IMR-90 (cell line): ENCODE measurements around the gene HYPK.

Experiments
- CEBPB ChIP-seq: IDR thresholded peaks from 2 replicates; pipeline ENCODE4 v1.6.1; 2012; ENCODE audit warnings: low read depth, low read length, improper control_type of control experiment
- MAFK ChIP-seq: IDR thresholded peaks from 2 replicates; pipeline ENCODE4 v1.6.1; 2012; ENCODE audit warnings: low read depth, low read length, improper control_type of control experiment
- MAZ ChIP-seq: IDR thresholded peaks from 2 replicates; pipeline ENCODE4 v1.6.1; 2012; ENCODE audit warnings: low read depth, mild to moderate bottlenecking, low read length, improper control_type of control experiment, moderate library complexity, borderline replicate concordance
- NFE2L2 ChIP-seq: fragments of 150-350 bp; IDR thresholded peaks from 2 replicates; pipeline ENCODE4 v1.6.1; 2016; ENCODE audit warnings: low read depth, mild to moderate bottlenecking, low read length
- POLR2A ChIP-seq: IDR thresholded peaks from 2 replicates; pipeline ENCODE4 v1.6.1; 2012; ENCODE audit warnings: mild to moderate bottlenecking, low read depth, low read length
- SMC3 ChIP-seq: fragments of 150-350 bp; IDR thresholded peaks from 2 replicates; pipeline ENCODE4 v1.6.1; 2016; ENCODE audit warnings: low read depth, mild to moderate bottlenecking, antibody characterized with exemption, low read length, moderate library complexity
- TF ChIP-seq, protein P1 (sequence below): conservative IDR thresholded peaks from 2 replicates; pipeline ENCODE4 v1.5.1; 2012; ENCODE audit warnings: mild to moderate bottlenecking, low read depth, low read length, improper control_type of control experiment
- TF ChIP-seq, protein P2 (sequence below): fragments of 150-350 bp; IDR thresholded peaks from 2 replicates; pipeline ENCODE4 v1.6.1; 2016; ENCODE audit warnings: low read depth, mild to moderate bottlenecking, low read length, moderate library complexity, borderline replicate concordance

DNA sequence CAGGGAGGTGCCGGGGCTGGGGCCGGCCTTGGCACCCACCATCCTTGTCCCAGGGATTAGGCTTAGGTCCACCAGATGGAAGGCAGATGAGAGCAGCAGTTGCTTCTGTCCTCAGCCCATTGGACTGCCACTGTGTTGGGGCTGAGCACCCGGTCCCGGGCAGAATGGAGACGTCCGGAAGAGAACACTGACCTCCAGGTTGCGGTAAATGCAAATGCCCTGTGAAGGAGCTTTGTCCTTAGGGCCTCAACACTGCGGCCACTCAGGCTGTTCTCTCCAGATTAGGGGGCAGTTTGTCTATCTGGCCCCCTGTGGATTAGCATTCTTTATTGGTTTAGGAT, 484 bp upstream of the HYPK start, which contains the start of gene SERINC4:
- no peak for TF ChIP-seq CEBPB
- TF ChIP-seq, protein P1, sequence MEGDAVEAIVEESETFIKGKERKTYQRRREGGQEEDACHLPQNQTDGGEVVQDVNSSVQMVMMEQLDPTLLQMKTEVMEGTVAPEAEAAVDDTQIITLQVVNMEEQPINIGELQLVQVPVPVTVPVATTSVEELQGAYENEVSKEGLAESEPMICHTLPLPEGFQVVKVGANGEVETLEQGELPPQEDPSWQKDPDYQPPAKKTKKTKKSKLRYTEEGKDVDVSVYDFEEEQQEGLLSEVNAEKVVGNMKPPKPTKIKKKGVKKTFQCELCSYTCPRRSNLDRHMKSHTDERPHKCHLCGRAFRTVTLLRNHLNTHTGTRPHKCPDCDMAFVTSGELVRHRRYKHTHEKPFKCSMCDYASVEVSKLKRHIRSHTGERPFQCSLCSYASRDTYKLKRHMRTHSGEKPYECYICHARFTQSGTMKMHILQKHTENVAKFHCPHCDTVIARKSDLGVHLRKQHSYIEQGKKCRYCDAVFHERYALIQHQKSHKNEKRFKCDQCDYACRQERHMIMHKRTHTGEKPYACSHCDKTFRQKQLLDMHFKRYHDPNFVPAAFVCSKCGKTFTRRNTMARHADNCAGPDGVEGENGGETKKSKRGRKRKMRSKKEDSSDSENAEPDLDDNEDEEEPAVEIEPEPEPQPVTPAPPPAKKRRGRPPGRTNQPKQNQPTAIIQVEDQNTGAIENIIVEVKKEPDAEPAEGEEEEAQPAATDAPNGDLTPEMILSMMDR, result no peak
- TF ChIP-seq, protein P2, sequence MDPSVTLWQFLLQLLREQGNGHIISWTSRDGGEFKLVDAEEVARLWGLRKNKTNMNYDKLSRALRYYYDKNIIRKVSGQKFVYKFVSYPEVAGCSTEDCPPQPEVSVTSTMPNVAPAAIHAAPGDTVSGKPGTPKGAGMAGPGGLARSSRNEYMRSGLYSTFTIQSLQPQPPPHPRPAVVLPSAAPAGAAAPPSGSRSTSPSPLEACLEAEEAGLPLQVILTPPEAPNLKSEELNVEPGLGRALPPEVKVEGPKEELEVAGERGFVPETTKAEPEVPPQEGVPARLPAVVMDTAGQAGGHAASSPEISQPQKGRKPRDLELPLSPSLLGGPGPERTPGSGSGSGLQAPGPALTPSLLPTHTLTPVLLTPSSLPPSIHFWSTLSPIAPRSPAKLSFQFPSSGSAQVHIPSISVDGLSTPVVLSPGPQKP, result no peak
- no peak for TF ChIP-seq MAFK
- no peak for TF ChIP-seq POLR2A
- TF ChIP-seq SMC3, result no peak
- TF ChIP-seq NFE2L2, result no peak
- no peak for TF ChIP-seq MAZ
